ENCODE measurements around the gene ATOH8.

ATOH8 gene

DNA sequence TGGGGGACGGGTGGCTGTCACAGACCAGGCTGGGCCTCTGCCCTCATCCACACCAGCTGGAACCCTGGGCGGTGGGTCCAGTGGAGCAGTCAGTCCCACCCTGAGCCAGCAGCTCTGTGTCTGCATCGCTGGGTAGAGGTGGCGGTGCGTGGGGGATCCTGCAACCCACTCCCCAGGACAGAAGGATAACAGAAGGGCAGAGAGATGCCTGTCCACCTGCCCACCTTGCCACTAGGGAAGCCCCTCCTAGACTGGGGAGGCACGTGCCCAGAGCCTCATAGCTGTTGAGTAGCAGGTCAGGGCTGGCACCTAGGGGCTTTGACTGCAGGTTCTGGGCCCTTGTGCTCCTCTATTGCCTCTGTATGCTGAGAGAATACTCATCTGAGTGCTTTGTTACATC is 2.4 kb downstream of the ATOH8 start:
- DNase-seq: no peak

DNA sequence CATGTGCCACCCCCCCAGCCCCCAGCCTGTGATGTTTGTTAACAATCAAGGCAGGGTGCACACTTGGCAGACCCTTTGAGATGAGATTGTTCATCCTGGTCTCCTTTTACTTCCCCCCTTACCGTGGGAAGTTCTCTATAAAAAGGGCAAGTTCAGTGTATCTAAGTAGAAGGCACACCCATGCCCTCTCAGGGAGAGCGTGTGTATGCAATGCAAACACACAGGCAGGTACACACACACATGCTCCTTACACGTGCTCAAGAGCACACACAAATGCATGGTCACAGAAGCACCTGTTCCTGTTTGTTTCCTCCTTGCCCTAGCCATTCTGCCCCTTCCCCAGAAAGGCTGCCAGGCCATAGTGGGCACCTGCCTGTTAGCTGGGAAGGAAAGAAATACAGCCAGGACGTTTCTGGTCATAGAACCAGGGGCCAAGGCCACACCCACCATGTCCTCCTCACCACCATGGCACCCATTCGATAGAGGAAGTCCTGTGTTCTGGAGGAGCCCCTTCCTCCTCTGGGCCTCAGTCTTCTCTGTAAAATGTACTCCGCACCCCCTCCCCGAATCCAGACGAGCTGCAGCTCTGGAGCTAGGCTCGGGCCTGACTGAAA is 3.1 kb downstream of the ATOH8 start:
- no peak for DNase-seq

DNA sequence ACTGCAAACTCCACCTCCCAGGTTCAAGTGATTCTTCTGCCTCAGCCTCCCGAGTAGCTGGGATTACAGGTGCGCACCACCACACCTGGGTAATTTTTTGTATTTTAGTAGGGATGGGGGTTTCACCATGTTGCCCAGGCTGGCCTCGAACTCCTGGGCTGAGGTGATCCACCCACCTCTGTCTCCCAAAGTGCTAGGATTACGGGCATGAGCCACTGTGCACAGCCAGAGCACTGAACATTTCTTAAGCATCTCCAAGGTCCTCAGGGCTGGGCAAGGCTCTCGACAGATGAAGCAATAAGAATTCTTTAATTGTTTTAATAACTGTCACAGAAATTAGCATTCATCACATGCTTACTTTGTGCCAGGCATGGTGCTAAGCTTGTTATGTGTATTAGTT is 4.1 kb downstream of the ATOH8 start:
- no peak for DNase-seq

DNA sequence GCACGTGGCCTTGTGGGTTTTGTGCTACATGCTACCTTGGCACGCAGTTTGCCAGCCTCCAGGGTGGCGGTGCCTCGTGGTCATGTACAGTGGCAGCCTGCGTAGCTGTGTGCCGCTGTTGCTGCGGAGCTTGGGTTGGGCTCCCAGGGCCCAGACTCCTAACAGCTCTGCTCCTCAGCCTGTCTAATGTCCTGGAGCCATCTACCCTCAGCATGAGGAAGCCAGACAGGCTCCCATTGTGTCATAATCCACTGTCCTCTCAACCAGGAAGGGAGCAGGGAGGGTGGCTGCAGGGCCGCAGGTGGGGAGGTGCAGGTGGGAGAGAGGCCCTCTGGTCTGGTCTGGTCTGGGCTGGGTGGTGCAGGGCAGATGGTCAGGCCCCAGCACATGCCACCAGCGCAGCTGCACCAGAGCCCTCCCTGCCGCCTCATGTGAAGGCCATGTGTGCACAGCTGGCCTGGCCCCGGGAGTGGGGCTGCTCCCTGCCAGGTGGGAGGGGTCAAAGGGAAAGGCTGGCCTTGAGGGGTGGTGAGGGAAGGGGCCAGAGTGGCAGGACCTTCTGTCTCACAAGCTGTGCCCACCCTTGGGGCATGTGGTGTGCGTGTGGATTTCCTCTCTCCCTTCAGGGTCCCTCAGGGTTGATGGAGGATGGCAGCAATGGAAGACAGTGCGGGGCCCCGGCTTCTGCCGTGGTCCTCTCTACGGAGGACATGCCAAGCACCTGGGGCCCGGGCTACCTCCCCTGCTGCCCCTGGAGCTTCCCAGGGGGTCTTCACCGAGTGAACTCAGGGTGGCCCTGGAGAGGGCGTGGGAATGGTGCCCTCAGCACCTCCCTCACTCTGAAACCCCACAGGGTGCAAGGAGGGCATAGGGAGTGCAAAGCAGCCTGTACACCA is 4.8 kb downstream of the ATOH8 start:
- no peak for DNase-seq

DNA sequence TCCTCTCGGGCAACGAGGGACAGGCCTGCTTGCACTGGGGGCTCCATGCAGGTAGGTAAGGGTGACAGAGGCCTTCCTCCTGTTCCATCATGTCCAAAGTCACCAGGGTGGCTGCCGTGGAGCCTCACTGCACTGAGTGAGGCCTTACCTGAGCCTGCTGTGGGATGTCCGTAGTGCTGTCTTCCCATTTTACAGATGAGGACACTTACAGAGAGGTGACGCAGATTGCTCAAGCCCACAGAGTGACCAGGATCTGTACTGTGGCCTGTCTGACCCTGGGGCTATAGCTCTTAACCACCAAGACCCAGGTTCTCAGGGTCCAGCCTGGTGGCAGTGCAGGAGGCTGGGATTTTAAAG is 5.4 kb downstream of the ATOH8 start:
- DNase-seq: no peak

DNA sequence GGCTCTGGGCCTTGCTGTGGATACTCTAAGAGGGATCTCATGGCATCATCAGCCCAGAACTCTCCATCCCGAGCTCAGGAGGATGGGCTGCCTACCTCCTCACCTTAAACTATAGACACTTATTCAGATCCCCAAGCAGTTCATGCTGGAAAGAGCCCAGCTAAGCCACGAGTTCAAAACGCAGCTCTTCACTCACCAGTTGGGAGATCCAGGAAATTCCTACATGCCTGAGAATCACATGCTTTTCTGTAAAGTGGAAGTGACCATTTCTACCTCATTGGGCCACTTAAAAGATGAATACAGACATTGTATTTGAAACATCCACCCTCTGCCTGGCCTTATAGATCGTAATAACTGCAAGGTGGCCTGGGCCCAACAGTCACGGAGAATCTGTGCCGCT is 6.6 kb downstream of the ATOH8 start:
- DNase-seq: no peak

DNA sequence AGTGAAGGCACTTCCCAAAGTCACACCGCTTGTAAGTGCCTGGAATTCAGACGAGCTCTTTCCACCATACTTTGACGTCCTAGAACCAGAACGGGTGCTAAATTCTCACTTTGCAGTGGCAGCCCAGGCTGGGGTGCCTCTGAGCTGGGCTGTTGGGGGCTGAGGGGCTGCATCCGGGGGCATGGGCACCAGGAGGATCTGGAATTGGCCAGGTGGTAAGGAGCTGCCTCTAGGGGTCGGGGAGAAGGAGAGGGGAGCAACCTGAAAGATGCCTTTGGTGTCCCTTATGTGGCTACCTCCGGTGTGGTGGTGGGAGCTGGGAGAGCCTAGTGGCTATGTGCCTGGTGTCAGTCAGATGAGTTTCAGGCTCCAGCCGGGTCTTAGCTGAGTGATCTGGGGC is 7.1 kb downstream of the ATOH8 start:
- no peak for DNase-seq

DNA sequence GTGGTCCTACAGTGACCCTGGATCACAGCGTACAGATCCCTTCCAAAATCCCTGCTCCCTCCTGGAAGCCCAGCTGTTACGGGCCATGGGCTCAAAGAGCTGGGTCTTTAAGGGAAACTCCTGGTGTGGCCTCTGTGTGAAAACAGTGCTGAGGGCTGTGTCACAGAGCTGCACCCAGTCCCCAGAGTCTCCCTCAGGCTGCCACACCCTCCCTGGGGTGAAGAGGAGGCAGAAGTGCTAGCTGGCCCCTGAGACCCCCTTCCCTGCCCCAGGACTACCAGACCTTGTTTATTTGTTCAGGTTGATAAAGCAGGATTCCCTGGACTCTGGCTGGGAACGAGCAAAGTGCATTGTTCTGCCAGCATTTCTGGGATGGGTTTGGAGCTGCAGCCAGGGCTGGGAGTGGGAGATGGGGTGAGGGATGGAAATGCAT is 7.7 kb downstream of the ATOH8 start:
- DNase-seq: no peak

DNA sequence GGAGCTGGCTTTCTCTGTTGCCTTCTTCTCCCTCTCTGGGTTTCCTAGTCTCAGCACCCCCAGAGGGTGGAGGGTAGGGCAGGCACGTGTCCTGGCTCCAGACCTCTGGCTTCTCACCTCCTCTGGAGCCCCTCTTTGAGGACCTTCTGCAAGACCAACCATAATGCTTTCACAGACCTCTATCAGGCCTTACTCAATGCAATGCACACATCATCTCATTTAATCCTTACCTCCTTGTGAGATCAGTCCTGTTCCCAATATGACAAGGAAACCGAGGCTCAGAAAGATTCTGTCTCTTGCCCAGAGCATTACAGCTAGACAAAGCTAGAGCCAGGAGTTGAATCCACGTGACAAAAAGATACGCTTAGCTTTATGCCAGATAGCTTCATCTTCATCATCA is 8.2 kb downstream of the ATOH8 start:
- no peak for DNase-seq

DNA sequence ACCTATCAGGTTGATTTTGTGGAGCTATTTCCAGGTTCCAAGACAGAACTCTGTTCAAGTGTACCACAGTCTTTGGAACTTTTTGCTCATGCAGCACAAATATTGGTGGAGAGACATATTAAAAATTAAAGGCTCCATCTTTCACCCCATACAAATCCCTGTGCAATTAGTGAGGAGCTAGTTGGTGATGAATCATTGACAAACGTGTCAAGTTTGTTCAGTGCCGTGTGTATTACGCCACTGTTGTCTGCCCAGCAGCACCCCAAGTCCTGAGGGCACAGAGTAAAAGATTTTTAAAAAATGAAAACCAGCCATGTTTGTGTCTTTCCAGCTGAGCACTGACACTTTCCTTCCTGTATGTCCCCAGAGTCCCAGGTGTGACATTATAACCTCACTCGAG is 9.3 kb downstream of the ATOH8 start:
- no peak for DNase-seq

DNA sequence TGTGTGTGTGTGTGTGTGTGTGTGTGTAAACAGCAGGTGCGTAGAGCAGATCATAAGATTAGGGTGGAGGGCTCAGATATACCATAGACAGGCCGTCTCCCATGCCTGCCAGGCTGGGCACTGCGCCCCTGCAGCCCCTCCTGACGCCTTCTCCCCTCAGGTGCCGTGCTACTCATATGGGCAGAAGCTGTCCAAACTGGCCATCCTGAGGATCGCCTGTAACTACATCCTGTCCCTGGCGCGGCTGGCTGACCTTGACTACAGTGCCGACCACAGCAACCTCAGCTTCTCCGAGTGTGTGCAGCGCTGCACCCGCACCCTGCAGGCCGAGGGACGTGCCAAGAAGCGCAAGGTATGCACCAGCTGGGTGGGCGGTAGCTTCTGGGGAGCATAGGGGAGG is 10.0 kb downstream of the ATOH8 start:
- no peak for DNase-seq

DNA sequence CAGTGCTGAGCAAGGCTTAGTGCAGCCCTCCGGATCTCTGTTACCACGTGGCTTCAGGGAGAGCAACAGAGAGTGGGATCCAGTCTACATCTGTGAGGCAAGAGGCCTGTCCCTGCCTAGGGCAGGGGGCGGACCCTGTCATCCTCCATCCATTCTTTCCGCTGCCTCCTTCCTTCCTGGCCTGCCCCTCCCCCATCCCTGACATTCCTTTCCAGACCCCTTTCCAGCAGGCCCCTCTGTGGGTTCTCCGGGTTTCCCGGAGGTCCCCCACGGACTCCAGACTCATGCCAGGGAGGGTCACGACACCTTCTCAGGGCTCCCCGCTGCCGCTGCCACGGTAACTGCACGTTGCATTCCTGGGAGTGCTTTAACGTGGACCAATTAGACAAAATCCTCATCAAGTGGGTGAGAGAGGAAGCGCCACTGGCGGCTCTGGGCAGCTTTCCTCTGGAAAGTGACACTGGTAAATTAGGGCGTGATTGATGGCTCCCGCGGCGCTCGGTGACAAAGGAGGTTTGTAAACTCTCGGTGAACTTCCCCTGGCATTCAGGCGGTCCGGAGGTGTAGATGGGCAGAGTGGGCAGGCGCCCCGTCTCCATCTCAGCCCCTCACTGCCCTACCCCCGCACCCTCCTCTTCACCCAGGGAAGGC is 11.4 kb downstream of the ATOH8 start:
- no peak for DNase-seq

DNA sequence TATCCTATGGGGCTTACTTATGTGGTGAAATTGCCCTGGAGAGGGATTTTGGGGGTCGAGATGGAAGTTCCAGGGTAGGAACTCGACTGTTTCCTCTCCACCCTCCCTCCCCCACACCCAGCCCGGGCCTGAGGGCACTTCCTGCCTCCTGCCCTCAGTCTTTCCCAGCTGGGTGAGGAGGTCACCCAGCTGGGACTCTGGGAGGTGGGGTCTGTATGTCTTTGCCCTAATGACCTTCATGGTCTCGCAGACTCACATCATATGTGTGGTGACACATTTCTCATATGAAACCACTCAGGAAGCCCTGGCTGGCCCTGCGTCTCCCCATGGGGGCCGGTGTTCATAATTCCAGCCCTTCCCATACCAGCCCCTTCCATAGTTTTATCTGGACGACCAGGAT is 12.4 kb downstream of the ATOH8 start:
- no peak for DNase-seq

DNA sequence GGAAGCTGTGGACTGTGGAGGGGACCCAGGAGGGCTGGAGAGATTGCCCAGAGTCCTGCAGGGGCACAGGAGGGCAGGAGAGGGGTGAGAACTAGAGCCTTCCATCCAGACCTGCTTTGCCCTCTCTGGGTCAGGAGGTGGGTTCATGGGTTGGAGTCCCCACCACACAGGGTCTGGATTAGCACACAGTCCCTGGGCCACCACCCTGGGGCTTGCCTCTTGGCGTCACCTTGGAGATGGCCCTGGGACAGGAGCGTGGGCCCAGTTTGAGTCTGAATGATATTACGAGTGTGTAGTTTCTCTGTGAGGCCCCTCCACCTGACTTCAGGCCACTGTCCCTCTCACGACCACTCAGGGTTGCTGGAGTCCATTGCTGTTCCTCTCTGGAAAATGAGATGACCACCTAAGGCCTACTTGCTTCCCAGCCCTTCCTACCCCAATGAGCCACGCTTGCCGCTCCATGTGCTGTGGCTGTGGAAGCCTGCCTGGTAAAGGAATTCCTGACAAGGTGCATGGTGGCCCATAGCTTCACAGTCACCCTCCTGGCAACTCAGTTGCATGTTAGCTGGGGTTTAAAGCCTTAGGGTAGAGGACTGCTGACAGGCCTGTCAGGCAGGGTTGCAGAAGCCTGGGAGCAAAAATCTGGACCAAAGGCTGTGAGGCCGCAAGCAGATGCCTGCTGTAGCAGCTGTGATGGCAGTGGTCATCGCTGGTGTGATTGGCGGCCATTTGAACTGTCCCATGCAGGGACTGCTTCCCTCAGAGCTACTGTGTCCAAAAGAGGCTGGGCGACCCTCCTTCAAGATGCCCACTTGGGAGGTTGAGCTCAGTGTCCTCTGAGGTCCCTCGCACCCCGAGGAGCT is 14.2 kb downstream of the ATOH8 start:
- no peak for DNase-seq

DNA sequence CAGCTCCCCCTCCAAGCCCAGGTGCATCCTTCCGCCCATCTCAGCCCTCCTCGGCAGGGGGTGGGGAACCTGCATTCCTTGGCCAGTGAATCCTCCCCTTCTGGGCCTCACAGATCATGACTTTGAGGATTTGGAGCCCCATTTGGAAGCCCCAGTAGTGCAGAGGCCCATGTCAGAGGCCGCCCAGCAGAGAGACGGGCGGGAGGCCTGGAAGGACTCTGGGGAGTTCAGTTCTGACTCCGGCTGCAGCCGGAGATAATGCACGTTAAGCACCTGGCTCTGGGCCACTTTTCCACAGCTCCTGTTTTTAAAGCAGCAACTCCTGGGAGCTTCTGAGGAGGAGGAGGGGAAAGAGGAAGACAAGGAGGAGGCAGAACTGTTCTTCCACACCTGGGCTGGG is 14.9 kb downstream of the ATOH8 start:
- DNase-seq: no peak

DNA sequence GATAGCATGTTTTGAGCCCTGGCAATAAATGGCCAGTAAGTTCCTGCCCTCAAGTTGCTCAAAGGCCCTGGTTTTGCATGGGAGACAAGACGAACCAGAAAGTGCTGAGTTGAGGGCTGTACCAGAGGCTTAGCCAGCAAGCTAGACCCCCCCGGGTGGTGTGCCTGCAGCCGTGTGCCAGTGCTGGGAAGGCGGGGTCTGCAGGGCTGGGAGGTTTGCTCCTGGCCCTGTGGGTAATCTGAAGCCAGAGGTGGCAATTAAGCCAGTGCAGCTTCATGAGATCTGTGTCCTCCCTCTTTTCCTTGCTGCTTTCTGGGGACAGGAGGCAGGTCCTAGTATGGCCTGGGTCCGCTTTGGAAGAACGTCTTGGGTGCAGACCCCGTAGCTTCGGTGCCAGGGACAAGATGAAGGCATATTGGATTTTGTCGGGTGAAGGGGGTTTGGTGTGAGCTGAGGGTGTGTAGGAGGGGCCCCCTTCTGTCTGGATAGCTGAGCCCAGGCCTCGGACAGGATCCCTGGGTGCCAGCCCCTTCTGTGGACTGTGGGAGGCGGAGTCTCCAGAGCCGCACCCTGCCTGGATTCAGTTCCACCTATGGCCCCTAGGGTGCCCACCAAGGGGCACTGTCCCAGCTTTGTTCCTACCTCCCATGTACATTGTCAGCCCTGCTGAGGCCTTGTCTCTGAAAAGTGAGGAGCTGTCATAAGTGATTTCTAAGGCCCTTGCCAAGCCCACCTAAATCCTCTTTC is 15.6 kb downstream of the ATOH8 start:
- no peak for DNase-seq

DNA sequence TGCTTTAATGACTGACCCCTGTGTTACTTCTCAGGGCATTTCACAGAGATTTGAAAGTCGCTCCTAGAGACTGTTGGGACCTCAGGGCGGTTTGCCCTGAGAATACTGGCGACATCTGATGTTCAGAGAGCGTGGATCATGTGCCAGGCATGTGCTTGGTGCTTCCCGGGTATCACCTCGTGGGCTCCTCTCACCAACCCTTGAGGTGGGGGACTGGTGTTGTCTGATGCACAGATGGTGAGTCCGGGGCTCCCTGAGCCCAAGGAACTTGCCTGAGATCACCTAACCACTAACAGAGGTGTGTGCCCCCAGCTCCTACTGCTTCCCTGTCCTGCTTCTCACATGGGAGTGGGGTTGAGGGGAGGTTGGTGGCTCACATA is 16.2 kb downstream of the ATOH8 start:
- DNase-seq: no peak

DNA sequence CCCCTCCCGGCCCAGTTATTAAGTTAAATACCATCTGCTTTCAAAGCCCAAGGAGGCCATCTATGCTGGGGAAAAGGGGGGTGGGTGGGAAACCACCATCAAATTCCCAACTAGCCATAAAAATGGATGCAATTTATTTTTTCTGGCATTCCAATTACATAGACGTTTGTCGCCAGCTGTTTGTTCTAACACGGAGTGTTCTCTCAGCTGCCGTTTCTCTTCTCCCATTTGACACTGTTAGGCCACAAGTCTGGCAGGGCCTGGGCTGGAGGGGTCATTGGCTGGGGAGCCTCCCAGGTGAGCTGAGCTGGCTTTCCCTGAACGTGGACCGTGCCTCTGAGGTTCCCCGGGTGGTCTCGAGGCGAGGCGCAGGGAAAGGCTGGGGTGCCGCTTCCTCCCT is 16.6 kb downstream of the ATOH8 start:
- DNase-seq: no peak

DNA sequence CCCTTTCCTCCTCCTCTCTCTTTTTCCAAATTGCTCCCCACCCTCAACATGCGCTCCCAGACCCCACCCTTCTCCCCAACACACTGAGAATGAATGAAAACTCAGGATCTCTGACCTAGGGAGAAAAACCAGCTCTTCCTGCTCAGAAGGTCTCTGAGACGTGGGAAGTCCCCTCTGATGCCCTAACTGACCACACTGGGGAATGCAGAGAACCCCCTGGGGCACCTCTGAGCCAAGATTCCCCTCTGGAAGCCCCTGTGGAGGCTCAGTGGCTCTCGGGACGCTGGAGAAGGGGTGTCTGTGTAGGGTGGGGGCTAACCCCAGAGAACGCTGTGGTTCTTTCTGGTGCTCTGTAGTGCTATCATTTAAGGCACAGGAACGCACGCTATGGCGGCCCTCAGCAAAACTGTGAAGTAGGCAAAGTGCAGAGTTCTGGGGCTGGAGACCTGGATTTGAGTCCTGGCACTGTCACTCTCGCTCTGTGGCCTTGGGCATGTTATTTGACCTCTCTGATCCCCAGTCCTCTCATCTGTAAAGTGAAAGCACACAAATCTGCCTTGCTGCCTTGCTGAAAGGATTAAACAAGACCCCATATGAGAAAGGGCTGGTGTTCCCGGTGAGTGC is 17.1 kb downstream of the ATOH8 start:
- DNase-seq: no peak

DNA sequence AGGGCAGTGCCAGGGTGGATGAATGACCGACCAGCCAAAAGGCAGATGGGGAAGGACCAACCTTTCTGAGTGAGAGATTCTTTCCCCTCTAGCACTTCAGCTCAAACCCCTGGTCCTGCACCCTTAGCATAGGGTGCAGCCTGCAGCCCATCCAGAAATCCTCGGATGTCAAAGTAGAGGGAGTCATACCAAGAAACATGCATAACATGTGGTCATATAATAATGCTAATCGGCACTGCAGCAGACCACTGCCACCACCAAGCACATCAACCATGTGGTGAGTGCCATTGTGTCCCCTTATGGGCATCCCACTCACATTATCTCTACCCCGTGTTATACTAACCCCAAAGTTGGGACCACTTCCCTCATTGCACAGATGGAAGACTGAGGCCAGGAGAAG is 17.7 kb downstream of the ATOH8 start:
- DNase-seq: no peak

DNA sequence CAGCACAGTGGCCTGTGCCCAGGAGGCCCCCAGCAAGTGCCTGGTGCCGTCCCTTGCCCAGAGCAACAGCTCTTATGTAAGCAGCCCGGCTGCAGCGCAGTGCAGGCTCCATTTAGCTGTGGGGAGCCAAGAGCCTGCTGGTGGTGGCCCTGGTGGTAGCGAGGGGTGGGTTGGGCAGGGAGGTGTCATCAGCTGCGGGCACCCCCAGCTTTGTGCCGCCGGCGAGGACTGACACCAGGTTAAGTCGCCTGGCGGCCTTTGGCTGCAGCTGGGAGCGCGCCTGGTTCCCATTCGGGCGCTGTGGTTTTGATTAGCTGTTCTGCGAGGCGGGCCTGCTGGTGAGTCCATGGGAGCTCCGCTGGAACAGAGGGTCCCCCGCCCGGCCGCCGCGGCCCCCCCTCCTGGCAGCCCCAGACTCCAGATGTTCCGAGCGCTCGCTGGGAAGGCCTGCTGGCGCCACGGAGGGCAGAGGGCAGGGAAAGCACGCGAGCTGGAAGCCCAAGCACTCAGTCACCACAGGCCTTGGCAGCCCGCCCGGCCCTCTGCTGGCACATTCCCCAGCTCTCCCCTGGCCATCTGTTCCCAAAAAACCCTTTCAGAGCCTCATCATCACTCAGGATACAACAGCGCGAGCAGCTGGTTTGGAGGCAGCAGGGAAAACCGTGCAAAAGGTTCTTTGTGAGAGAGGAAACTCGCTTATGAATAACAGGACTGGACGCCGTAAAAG is 18.4 kb downstream of the ATOH8 start:
- DNase-seq: peak; percentile 96 to 99

Measured in hippocampal formation (tissue), 2 donors.